Lower leg skin (tissue), 3 donors: ENCODE measurements around the gene RBM22.

Experiments
- CTCF ChIP-seq, 3 donors: fragments of 450-650 bp; IDR thresholded peaks; one replicate each; pipeline ENCODE4 v1.5.1; 2016; ENCODE audit warnings: antibody characterized with exemption in 3 of 3, mild to moderate bottlenecking in 3 of 3, moderate library complexity in 2 of 3
- POLR2A ChIP-seq, 2 donors: fragments of 450-650 bp; IDR thresholded peaks; one replicate each; pipeline ENCODE4 v1.6.1; 2016 to 2017; ENCODE audit warnings: antibody characterized with exemption in 2 of 2, mild to moderate bottlenecking in 1 of 2, moderate library complexity in 1 of 2

- TF ChIP-seq CTCF (IDR thresholded peaks at IDR 0.05) (no peak), POLR2A (IDR thresholded peaks at IDR 0.05) (no peak)
Observed at GRCh38 chr5:150675069-150675468, 25.8 kb downstream of the RBM22 start.
